Measurements from ENCODE around the gene NEURL3. TPM values are rescaled to one million over a fixed set of nuclear protein-coding genes. Genes with fewer than 3 reads are reported as not detected.

NEURL3 gene
- total RNA-seq, 1 donor, result not detected

GRCh38 chr2:96520231-96520630 lies 15.1 kb upstream of the NEURL3 start:
- Histone ChIP-seq H3K36me3 (ENCODE audit: insufficient read depth, low read length) (no peaks in the 10 kb centered on the region), H3K79me2 (ENCODE audit: insufficient read depth, low read length) (no peaks in the 10 kb centered on the region), H2AFZ (ENCODE audit: low read length) (no peak overlapping the region), H3K9me3 (ENCODE audit: low read depth, low read length) (no peaks in the 10 kb centered on the region), H3K27ac (ENCODE audit: low read depth, low read length) (no peak overlapping the region), H4K20me1 (ENCODE audit: insufficient read depth, low read length) (no peaks in the 10 kb centered on the region), H3K4me2 (ENCODE audit: insufficient read depth, low read length) (no peak overlapping the region), H3K4me3 (ENCODE audit: insufficient read depth, low read length) (no peak overlapping the region), H3K4me1 (ENCODE audit: insufficient read depth, low read length) (peaks cover 5% of the 10 kb centered on the region), H3K27me3 (ENCODE audit: insufficient read depth, low read length) (peaks cover 9% of the 10 kb centered on the region)
- no peak for DNase-seq (ENCODE audit: insufficient read length, low spot score, missing footprints)
- TF ChIP-seq, protein P1, sequence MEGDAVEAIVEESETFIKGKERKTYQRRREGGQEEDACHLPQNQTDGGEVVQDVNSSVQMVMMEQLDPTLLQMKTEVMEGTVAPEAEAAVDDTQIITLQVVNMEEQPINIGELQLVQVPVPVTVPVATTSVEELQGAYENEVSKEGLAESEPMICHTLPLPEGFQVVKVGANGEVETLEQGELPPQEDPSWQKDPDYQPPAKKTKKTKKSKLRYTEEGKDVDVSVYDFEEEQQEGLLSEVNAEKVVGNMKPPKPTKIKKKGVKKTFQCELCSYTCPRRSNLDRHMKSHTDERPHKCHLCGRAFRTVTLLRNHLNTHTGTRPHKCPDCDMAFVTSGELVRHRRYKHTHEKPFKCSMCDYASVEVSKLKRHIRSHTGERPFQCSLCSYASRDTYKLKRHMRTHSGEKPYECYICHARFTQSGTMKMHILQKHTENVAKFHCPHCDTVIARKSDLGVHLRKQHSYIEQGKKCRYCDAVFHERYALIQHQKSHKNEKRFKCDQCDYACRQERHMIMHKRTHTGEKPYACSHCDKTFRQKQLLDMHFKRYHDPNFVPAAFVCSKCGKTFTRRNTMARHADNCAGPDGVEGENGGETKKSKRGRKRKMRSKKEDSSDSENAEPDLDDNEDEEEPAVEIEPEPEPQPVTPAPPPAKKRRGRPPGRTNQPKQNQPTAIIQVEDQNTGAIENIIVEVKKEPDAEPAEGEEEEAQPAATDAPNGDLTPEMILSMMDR (IDR thresholded peaks at IDR 0.05; ENCODE audit: extremely low read depth, low read depth, low read length), result no peak

DNA sequence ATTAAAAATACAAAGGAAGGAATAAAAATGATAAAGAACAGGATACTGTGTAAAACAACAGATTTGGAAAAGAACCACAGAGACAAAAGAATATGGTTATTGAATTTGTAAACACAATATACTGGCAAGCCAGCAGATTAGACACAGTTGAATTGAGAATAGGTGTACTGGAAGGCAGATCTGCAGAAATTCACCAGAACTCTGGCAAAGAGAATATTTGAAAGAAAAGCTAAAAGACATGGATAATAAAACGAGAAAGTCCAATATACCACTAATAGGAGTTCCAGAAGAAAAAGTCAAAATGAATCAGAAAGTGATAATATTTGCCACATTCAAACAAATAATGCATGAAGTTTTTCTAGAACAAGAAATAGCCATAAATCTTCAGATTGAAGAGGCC lies 11.9 kb upstream of the NEURL3 start:
- Histone ChIP-seq H3K36me3 (ENCODE audit: insufficient read depth, low read length) (no peaks in the 10 kb centered on the region), H4K20me1 (ENCODE audit: insufficient read depth, low read length) (no peaks in the 10 kb centered on the region), H3K27ac (ENCODE audit: low read depth, low read length) (no peak overlapping the region), H3K4me1 (ENCODE audit: insufficient read depth, low read length) (no peaks in the 10 kb centered on the region), H3K79me2 (ENCODE audit: insufficient read depth, low read length) (no peaks in the 10 kb centered on the region), H3K4me2 (ENCODE audit: insufficient read depth, low read length) (no peak overlapping the region), H2AFZ (ENCODE audit: low read length) (no peak overlapping the region), H3K27me3 (ENCODE audit: insufficient read depth, low read length) (peaks cover 6% of the 10 kb centered on the region), H3K4me3 (ENCODE audit: insufficient read depth, low read length) (no peak overlapping the region), H3K9me3 (ENCODE audit: low read depth, low read length) (no peaks in the 10 kb centered on the region)
- TF ChIP-seq, protein P1 (IDR thresholded peaks at IDR 0.05; ENCODE audit: extremely low read depth, low read depth, low read length), result no peak
- DNase-seq (ENCODE audit: insufficient read length, low spot score, missing footprints), result peak; percentile 47

- peaks cover 23% of the 10 kb centered on the region for H3K27me3 ChIP-seq (ENCODE audit: insufficient read depth, low read length)
- H3K4me2 ChIP-seq (ENCODE audit: insufficient read depth, low read length), result no peak overlapping the region
- no peak overlapping the region for H2AFZ ChIP-seq (ENCODE audit: low read length)
- H3K27ac ChIP-seq (ENCODE audit: low read depth, low read length), result no peak overlapping the region
- DNase-seq (ENCODE audit: insufficient read length, low spot score, missing footprints), result no peak
- H3K4me1 ChIP-seq (ENCODE audit: insufficient read depth, low read length), result no peaks in the 10 kb centered on the region
- no peaks in the 10 kb centered on the region for H4K20me1 ChIP-seq (ENCODE audit: insufficient read depth, low read length)
- TF ChIP-seq, protein P1 (IDR thresholded peaks at IDR 0.05; ENCODE audit: extremely low read depth, low read depth, low read length), result no peak
- H3K9me3 ChIP-seq (ENCODE audit: low read depth, low read length), result no peaks in the 10 kb centered on the region
- no peaks in the 10 kb centered on the region for H3K36me3 ChIP-seq (ENCODE audit: insufficient read depth, low read length)
- H3K79me2 ChIP-seq (ENCODE audit: insufficient read depth, low read length), result no peaks in the 10 kb centered on the region
- H3K4me3 ChIP-seq (ENCODE audit: insufficient read depth, low read length), result no peak overlapping the region
These were observed 9.4 kb upstream of the NEURL3 start for GRCh38 chr2:96514521-96514920.

DNA sequence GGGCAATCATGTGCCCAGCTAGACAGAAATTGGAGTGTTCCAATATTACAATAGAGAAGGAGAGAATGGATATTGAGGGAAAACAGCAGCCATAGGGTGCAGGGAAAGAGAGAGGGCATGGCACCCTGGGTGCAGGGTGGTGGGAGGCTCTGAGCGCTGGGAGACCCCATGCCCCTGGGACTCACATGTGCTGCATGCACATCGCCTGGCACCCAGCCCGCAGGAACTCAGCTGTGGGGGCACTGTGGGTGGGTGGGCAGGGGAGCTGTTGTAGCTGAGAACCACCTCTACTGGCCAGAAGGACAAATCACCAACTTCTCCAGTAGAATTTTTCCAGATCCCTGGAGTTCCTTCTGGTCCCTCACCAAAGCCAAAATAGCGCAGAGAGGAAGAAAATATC lies 7.2 kb upstream of the NEURL3 start:
- Histone ChIP-seq H3K79me2 (ENCODE audit: insufficient read depth, low read length) (no peaks in the 10 kb centered on the region), H4K20me1 (ENCODE audit: insufficient read depth, low read length) (no peaks in the 10 kb centered on the region), H3K4me2 (ENCODE audit: insufficient read depth, low read length) (no peak overlapping the region), H3K27me3 (ENCODE audit: insufficient read depth, low read length) (peaks cover 23% of the 10 kb centered on the region), H3K27ac (ENCODE audit: low read depth, low read length) (no peak overlapping the region), H3K36me3 (ENCODE audit: insufficient read depth, low read length) (no peaks in the 10 kb centered on the region), H3K9me3 (ENCODE audit: low read depth, low read length) (no peaks in the 10 kb centered on the region), H2AFZ (ENCODE audit: low read length) (no peak overlapping the region), H3K4me1 (ENCODE audit: insufficient read depth, low read length) (peaks cover 7% of the 10 kb centered on the region), H3K4me3 (ENCODE audit: insufficient read depth, low read length) (no peak overlapping the region)
- DNase-seq (ENCODE audit: insufficient read length, low spot score, missing footprints), result peak; percentile 53
- TF ChIP-seq, protein P1 (IDR thresholded peaks at IDR 0.05; ENCODE audit: extremely low read depth, low read depth, low read length), result no peak
